Thyroid gland (tissue), 4 donors: ENCODE results near the gene COL8A2. TPM values are rescaled to one million over a fixed set of nuclear protein-coding genes. Genes with fewer than 3 reads are reported as not detected.

ENCODE experiments used
- DNase-seq, 2 donors: peaks; one replicate each; pipeline ENCODE4 v3.0.0-alpha.2; 2019
- H3K27ac ChIP-seq, 3 donors: fragments of 200-600 bp; sonication (generic); 1 replicate in 2 of 3; 2 replicates in 1 of 3; pipeline ENCODE4 v1.5.1; 2016 to 2019; ENCODE audit warnings: mild to moderate bottlenecking in 1 of 3, moderate library complexity in 1 of 3
- H3K27me3 ChIP-seq: fragments of 200-600 bp; sonication (generic); one replicate; pipeline ENCODE4 v1.5.1; 2019
- H3K36me3 ChIP-seq, 2 donors: fragments of 200-600 bp; sonication (generic); one replicate each; pipeline ENCODE4 v1.5.1; 2016 to 2019
- H3K4me1 ChIP-seq, 2 donors: fragments of 200-600 bp; sonication (generic); one replicate each; pipeline ENCODE4 v1.5.1; 2017 to 2019
- H3K4me3 ChIP-seq, 3 donors: fragments of 200-600 bp; sonication (generic); replicated peaks in 1 of 3; 1 replicate in 2 of 3; 2 replicates in 1 of 3; pipeline ENCODE4 v1.5.1; 2016; ENCODE audit warnings: mild to moderate bottlenecking in 1 of 3
- H3K9me3 ChIP-seq: fragments of 200-600 bp; sonication (generic); one replicate; pipeline ENCODE4 v1.5.1; 2017
- POLR2A ChIP-seq, 2 donors: fragments of 450-650 bp; IDR thresholded peaks; one replicate each; pipeline ENCODE4 v1.6.1; 2017; ENCODE audit warnings: antibody characterized with exemption in 2 of 2, mild to moderate bottlenecking in 2 of 2, moderate library complexity in 1 of 2
- WGBS, 2 donors: methylation state at CpG; one replicate each; pipeline ENCODE4 v1.1.5; 2017; 5-methylcytosine and 5-hydroxymethylcytosine counted together
- intact Hi-C: fragments of 100-400 bp; cut with DNase I; formaldehyde crosslinking; loops from one replicate; pipeline ENCODE4 v1.15.1; 2023
- total RNA-seq, 4 donors: library from RNA; depleted of rRNA; stranded (reverse); fragments of >200 nt; gene quantifications; one replicate each; pipeline ENCODE4 v1.2.3, GENCODE V29; 2016
- TF ChIP-seq, protein P1 (sequence below), 6 experiments: fragments of 200-600 bp in 3 of 6; fragments of 450-650 bp in 3 of 6; sonication (generic) in 3 of 6; IDR thresholded peaks; one replicate each; pipeline ENCODE4 v1.5.1; 2016 to 2019; ENCODE audit warnings: antibody characterized with exemption in 6 of 6, mild to moderate bottlenecking in 2 of 6, inconsistent platforms in 1 of 6, moderate library complexity in 1 of 6

The COL8A2 gene
- total RNA-seq, 4 donors from 2014 or later, result 5.7 to 13.7 (median 10.1) TPM

DNA sequence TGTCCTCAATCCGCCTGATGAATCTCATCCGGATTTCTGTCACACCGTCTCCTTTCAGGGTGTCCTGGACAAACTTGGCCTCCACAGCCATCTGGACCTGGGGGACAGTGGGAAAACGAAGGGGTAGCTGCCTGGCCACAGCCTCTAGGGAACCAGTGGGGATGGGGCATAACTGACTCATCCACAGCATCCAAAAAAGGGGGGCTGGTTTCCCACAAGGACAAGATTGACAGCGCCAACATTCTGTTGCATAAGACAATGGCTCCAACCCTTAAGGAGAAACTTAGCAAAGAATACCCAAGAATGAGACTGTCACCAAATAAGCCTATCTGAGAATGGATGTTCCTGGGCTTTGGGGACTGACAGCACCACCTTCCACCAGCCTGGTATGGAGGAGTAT lies 12.2 kb upstream of the COL8A2 start:
- peaks cover 24 to 51% of the 10 kb centered on the region in 2 donors for H3K4me1 ChIP-seq
- intact Hi-C loops, result loop anchor here (5.0 kb wide), 1 partner anchor 40 kb away; no protein-coding TSS in a partner anchor
- TF ChIP-seq, protein P1, sequence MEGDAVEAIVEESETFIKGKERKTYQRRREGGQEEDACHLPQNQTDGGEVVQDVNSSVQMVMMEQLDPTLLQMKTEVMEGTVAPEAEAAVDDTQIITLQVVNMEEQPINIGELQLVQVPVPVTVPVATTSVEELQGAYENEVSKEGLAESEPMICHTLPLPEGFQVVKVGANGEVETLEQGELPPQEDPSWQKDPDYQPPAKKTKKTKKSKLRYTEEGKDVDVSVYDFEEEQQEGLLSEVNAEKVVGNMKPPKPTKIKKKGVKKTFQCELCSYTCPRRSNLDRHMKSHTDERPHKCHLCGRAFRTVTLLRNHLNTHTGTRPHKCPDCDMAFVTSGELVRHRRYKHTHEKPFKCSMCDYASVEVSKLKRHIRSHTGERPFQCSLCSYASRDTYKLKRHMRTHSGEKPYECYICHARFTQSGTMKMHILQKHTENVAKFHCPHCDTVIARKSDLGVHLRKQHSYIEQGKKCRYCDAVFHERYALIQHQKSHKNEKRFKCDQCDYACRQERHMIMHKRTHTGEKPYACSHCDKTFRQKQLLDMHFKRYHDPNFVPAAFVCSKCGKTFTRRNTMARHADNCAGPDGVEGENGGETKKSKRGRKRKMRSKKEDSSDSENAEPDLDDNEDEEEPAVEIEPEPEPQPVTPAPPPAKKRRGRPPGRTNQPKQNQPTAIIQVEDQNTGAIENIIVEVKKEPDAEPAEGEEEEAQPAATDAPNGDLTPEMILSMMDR (IDR thresholded peaks at IDR 0.05), result no peak
- no peak for TF ChIP-seq POLR2A (IDR thresholded peaks at IDR 0.05)

DNA sequence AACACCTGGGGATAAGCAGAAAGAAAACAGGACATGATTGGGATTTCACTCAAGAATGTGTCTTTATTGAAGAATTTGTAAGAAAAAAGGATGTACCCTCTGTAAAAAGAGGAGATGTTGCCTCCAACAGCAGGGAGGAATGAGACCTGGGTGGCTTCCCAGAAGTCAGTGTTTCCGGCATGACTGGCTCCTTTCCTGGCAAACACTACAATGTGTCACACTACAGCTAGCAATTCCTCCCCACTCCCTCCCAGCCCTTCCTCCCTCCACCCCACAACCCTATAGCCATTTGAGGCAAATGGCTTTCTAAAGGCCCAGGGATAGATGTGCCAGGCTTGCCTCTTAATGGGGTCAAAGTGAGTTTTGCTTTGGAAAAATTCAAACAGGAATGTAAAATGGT lies 11.5 kb upstream of the COL8A2 start:
- TF ChIP-seq, protein P1 (IDR thresholded peaks at IDR 0.05), result no peak
- TF ChIP-seq POLR2A (IDR thresholded peaks at IDR 0.05), result no peak
- H3K4me1 ChIP-seq, result peaks cover 24 to 47% of the 10 kb centered on the region in 2 donors
- 18 to 31% methylated on average over 1 of the region's 1 CpG for WGBS, 2 donors
- H3K36me3 ChIP-seq, result peaks cover 13 to 16% of the 10 kb centered on the region in 2 donors
- no peaks in the 10 kb centered on the region for H3K27me3 ChIP-seq
- H3K4me3 ChIP-seq, result no peak overlapping the region
- DNase-seq, result peak; percentile 58 to 67
- intact Hi-C loops, result loop anchor here (5.0 kb wide), 1 partner anchor 39 kb away; no protein-coding TSS in a partner anchor
- H3K27ac ChIP-seq, result peak overlapping the region; percentile 41 to 67 (median 56)
- H3K9me3 ChIP-seq, result no peaks in the 10 kb centered on the region

More for the DNA sequence above, 12.2 kb upstream of the COL8A2 start:
- WGBS, 2 donors, result 77 to 78% methylated on average over 5 of the region's 5 CpGs
- Histone ChIP-seq H3K36me3 (peaks cover 13 to 16% of the 10 kb centered on the region in 2 donors), H3K27me3 (no peaks in the 10 kb centered on the region), H3K9me3 (no peaks in the 10 kb centered on the region), H3K27ac (peak overlapping the region; percentile 41 to 67 (median 56)), H3K4me3 (no peak overlapping the region)
- DNase-seq, result no peak

GRCh38 chr1:36135796-36136195 lies 10.8 kb upstream of the COL8A2 start:
- intact Hi-C loops, result loop anchor here (5.0 kb wide), 1 partner anchor 38 kb away; no protein-coding TSS in a partner anchor
- Histone ChIP-seq H3K4me1 (peaks cover 17 to 40% of the 10 kb centered on the region in 2 donors), H3K36me3 (peaks cover 13 to 16% of the 10 kb centered on the region in 2 donors), H3K9me3 (no peaks in the 10 kb centered on the region), H3K4me3 (no peak overlapping the region), H3K27ac (peak overlapping the region; percentile 41 to 67 (median 56)), H3K27me3 (no peaks in the 10 kb centered on the region)
- TF ChIP-seq, protein P1 (IDR thresholded peaks at IDR 0.05), result no peak
- TF ChIP-seq POLR2A (IDR thresholded peaks at IDR 0.05), result no peak
- DNase-seq, result no peak

GRCh38 chr1:36135330-36135667 lies 10.3 kb upstream of the COL8A2 start:
- TF ChIP-seq POLR2A (IDR thresholded peaks at IDR 0.05), result no peak
- TF ChIP-seq, protein P1 (IDR thresholded peaks at IDR 0.05), result no peak
- Histone ChIP-seq H3K27ac (peak overlapping the region in 2 of 3 donors; percentile 41 to 67), H3K36me3 (peaks cover 13 to 16% of the 10 kb centered on the region in 2 donors), H3K4me1 (peaks cover 16 to 35% of the 10 kb centered on the region in 2 donors), H3K9me3 (no peaks in the 10 kb centered on the region), H3K27me3 (no peaks in the 10 kb centered on the region), H3K4me3 (no peak overlapping the region)
- no peak for DNase-seq
- 70 to 81% methylated on average over 6 of the region's 6 CpGs for WGBS, 2 donors
- intact Hi-C loops, result loop anchor here (5.0 kb wide), 1 partner anchor 38 kb away; no protein-coding TSS in a partner anchor

GRCh38 chr1:36134505-36135329 lies 9.7 kb upstream of the COL8A2 start:
- no peaks in the 10 kb centered on the region for H3K27me3 ChIP-seq
- no peak for TF ChIP-seq POLR2A (IDR thresholded peaks at IDR 0.05)
- TF ChIP-seq, protein P1 (IDR thresholded peaks at IDR 0.05), result peak; percentile 24 to 69 (median 53)
- no peaks in the 10 kb centered on the region for H3K9me3 ChIP-seq
- peaks cover 13 to 16% of the 10 kb centered on the region in 2 donors for H3K36me3 ChIP-seq
- no peak overlapping the region for H3K4me3 ChIP-seq
- 66 to 67% methylated on average over 5 to 7 of the region's 7 CpGs for WGBS, 2 donors
- intact Hi-C loops, result loop anchor here (5.0 kb wide), 1 partner anchor 37 kb away; no protein-coding TSS in a partner anchor
- DNase-seq, result peak; percentile 44 to 52
- H3K27ac ChIP-seq, result peak overlapping the region in 2 of 3 donors; percentile 41 to 67
- peaks cover 10 to 29% of the 10 kb centered on the region in 2 donors for H3K4me1 ChIP-seq
